ENCODE measurements around the gene GRIN3B. TPM values are rescaled to one million over a fixed set of nuclear protein-coding genes. Genes with fewer than 3 reads are reported as not detected.
A peak's percentile ranks its signal among the peaks of the same experiment; 100 is the strongest.

The GRIN3B gene
- total and polyA plus RNA-seq, 8 donors: 0.03 TPM; not detected in 7

GRCh38 chr19:1045247-1045603 lies 45.0 kb downstream of the GRIN3B start:
- peak; percentile 25 to 45 for DNase-seq
- H3K9me3 ChIP-seq: no peaks in the 10 kb centered on the region
- peaks cover 0 to 27% (median 0%) of the 10 kb centered on the region in 4 donors for H3K36me3 ChIP-seq
- no peak overlapping the region for H3K4me3 ChIP-seq
- 53 to 81% (median 70%) methylated on average over 7 to 10 of the region's 10 CpGs for WGBS, 5 donors
- peaks cover 0 to 18% (median 0%) of the 10 kb centered on the region in 3 donors for H3K27me3 ChIP-seq
- peaks cover 17 to 37% (median 29%) of the 10 kb centered on the region in 4 donors for H3K4me1 ChIP-seq
- TF ChIP-seq, protein P1, sequence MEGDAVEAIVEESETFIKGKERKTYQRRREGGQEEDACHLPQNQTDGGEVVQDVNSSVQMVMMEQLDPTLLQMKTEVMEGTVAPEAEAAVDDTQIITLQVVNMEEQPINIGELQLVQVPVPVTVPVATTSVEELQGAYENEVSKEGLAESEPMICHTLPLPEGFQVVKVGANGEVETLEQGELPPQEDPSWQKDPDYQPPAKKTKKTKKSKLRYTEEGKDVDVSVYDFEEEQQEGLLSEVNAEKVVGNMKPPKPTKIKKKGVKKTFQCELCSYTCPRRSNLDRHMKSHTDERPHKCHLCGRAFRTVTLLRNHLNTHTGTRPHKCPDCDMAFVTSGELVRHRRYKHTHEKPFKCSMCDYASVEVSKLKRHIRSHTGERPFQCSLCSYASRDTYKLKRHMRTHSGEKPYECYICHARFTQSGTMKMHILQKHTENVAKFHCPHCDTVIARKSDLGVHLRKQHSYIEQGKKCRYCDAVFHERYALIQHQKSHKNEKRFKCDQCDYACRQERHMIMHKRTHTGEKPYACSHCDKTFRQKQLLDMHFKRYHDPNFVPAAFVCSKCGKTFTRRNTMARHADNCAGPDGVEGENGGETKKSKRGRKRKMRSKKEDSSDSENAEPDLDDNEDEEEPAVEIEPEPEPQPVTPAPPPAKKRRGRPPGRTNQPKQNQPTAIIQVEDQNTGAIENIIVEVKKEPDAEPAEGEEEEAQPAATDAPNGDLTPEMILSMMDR (IDR thresholded peaks at IDR 0.05): no peak
- no peak for TF ChIP-seq POLR2A (IDR thresholded peaks at IDR 0.05)
- no peak for TF ChIP-seq EP300 (IDR thresholded peaks at IDR 0.05)
- TF ChIP-seq POLR2AphosphoS5 (IDR thresholded peaks at IDR 0.05): no peak
- H3K27ac ChIP-seq: no peak overlapping the region
- intact Hi-C loops (cut with DNase I; ENCODE audit: low total_unique reads): loop anchor here (10.0 kb wide), 1 partner anchor 50 kb away; the partner anchor contains the start of gene POLR2E

DNA sequence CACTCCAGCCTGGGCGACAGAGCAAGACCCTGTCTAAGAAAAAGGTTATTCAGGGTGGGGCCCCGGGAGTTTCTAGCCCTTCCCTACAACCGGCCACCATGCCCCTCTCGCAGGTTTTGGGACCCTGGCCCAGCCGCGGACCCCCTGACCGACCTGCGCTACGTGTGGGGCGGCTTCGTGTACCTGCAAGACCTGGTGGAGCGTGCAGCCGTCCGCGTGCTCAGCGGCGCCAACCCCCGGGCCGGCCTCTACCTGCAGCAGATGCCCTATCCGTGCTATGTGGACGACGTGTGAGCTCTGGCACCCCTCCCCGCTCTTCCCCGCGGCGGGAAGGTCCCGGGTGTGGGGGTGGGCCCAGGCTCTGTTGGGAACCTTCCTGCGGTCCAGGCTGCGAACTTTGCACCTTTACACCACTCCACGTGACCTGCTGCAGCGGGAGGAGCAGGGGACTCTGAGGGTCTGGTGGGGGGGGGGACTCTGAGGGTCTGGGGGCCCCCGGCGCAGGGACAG lies 46.0 kb downstream of the GRIN3B start:
- intact Hi-C loops (cut with DNase I; ENCODE audit: low total_unique reads): loop anchor here (10.0 kb wide), 1 partner anchor 49 kb away; the partner anchor contains the start of gene POLR2E
- Histone ChIP-seq H3K9me3 (no peaks in the 10 kb centered on the region), H3K36me3 (peaks cover 0 to 27% (median 0%) of the 10 kb centered on the region in 4 donors), H3K4me3 (no peak overlapping the region), H3K27ac (no peak overlapping the region), H3K27me3 (peaks cover 0 to 17% (median 0%) of the 10 kb centered on the region in 3 donors), H3K4me1 (peaks cover 7 to 27% (median 19%) of the 10 kb centered on the region in 4 donors)
- DNase-seq: no peak
- TF ChIP-seq EP300 (IDR thresholded peaks at IDR 0.05) (no peak), POLR2AphosphoS5 (IDR thresholded peaks at IDR 0.05) (no peak), POLR2A (IDR thresholded peaks at IDR 0.05) (no peak)
- TF ChIP-seq, protein P1 (IDR thresholded peaks at IDR 0.05): no peak
- WGBS, 5 donors: 88 to 95% (median 95%) methylated on average over 33 of the region's 33 CpGs

GRCh38 chr19:1046836-1047695 lies 46.8 kb downstream of the GRIN3B start:
- 82 to 92% (median 92%) methylated on average over 48 to 77 of the region's 77 CpGs for WGBS, 5 donors
- Histone ChIP-seq H3K4me3 (no peak overlapping the region), H3K4me1 (peaks cover 0 to 18% (median 10%) of the 10 kb centered on the region in 4 donors), H3K27ac (no peak overlapping the region), H3K36me3 (peaks cover 0 to 27% (median 0%) of the 10 kb centered on the region in 4 donors), H3K27me3 (peaks cover 0 to 8% (median 0%) of the 10 kb centered on the region in 3 donors), H3K9me3 (no peaks in the 10 kb centered on the region)
- TF ChIP-seq EP300 (IDR thresholded peaks at IDR 0.05): no peak
- TF ChIP-seq, protein P1 (IDR thresholded peaks at IDR 0.05): no peak
- TF ChIP-seq POLR2A (IDR thresholded peaks at IDR 0.05): no peak
- no peak for TF ChIP-seq POLR2AphosphoS5 (IDR thresholded peaks at IDR 0.05)
- intact Hi-C loops (cut with DNase I; ENCODE audit: low total_unique reads): loop anchor here (10.0 kb wide), 1 partner anchor 48 kb away; the partner anchor contains the start of gene POLR2E
- peak in 1 of 2 donors; percentile 13 for DNase-seq

DNA sequence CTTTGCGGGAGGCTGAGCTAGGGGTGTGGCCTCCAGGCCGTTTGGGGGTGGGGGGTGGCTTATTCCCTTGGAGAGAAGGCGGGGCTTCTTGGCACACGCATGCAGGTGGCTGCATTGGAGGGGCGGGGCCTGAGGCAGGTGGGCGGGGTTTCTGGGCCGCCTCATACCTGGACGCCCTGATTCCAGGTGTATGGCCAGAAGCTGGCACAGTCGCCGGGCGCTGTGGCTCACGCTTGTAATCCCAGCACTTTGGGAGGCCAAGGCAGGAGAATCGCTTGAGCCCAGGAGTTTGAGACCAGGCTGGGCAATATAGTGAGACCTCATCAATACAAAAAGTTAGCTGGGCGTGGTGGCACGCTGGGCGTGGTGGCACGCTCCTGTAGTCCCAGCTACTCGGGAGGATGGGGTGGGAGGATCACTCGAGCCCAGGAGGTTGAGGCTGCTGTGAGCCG lies 47.5 kb downstream of the GRIN3B start:
- 81 to 89% (median 84%) methylated on average over 12 to 20 of the region's 20 CpGs for WGBS, 5 donors
- Histone ChIP-seq H3K27ac (no peak overlapping the region), H3K4me3 (no peak overlapping the region), H3K9me3 (no peaks in the 10 kb centered on the region), H3K36me3 (peaks cover 0 to 26% (median 0%) of the 10 kb centered on the region in 4 donors), H3K4me1 (peaks cover 0 to 12% (median 4%) of the 10 kb centered on the region in 4 donors), H3K27me3 (peaks cover 0 to 3% (median 0%) of the 10 kb centered on the region in 3 donors)
- intact Hi-C loops (cut with DNase I; ENCODE audit: low total_unique reads): loop anchor here (10.0 kb wide), 1 partner anchor 47 kb away; the partner anchor contains the start of gene POLR2E
- DNase-seq: peak in 1 of 2 donors; percentile 20
- TF ChIP-seq, protein P1 (IDR thresholded peaks at IDR 0.05): no peak
- TF ChIP-seq POLR2AphosphoS5 (IDR thresholded peaks at IDR 0.05) (no peak), EP300 (IDR thresholded peaks at IDR 0.05) (no peak), POLR2A (IDR thresholded peaks at IDR 0.05) (no peak)
